A673 (cell line): Measurements from ENCODE around the gene TMEM178B.

Source experiments
- CTCF ChIP-seq: fragments of 300-800, 200-600 bp; sonication (generic); conservative IDR thresholded peaks from 2 replicates; pipeline ENCODE4 v1.5.1; 2017; ENCODE audit warnings: low read depth, mild to moderate bottlenecking, antibody characterized with exemption, low read length, moderate library complexity, mixed read lengths
- EZH2 ChIP-seq: fragments of 200-600 bp; sonication (generic); IDR thresholded peaks from 2 replicates; pipeline ENCODE4 v1.6.1; 2017; ENCODE audit warnings: borderline replicate concordance, low read depth, mild to moderate bottlenecking, mixed read lengths, antibody characterized with exemption, low read length; ENCODE audit not compliant: poor library complexity, severe bottlenecking

GRCh38 chr7:141158561-141158960 is 84.7 kb downstream of the TMEM178B start:
- no peak for TF ChIP-seq CTCF
- TF ChIP-seq EZH2: no peak
